GM18526 (cell line): ENCODE measurements around the gene TRAPPC3L.

Source experiments
- POLR2A ChIP-seq: IDR thresholded peaks from 3 replicates; pipeline ENCODE4 v1.6.1; 2011; ENCODE audit not compliant: insufficient read length; ENCODE audit errors: extremely low read depth

The TRAPPC3L gene

DNA sequence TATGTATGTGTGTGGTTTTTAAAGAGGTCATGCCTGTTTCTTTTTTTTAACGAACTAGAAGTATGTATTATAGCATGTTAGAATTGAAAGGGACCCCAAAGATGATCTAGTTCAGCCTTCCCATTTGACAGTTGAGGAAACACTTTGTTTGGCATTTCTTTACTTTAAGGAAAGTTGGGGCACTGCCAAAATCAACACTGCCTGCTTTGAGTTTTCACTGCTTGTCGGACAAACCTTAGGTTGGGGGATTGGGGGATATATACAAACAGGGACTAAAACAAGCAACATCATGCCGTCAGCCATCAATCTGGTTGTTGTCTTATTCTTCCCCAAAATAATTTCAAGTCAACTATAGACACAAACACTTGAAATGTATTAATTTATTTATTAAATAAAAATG is 98.4 kb downstream of the TRAPPC3L start:
- TF ChIP-seq POLR2A, result no peak

DNA sequence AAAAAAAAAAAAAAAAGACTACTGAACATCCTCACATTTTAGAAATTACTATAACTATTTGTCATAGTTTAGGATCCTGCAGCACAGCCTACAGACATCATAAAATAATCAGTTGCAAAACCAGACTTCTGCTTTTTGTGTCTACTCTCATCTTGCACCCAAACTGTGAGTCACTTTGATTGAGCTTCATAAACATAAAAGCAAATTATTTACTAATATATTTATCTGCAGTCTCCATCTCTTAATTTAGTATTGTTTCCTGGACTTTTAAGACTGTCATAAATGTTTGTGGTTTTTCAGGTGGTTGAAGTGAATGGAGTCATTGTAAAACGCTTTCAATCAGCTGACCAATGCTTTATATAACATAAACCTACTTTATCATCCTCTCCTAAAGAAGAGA is 99.1 kb downstream of the TRAPPC3L start:
- no peak for TF ChIP-seq POLR2A

DNA sequence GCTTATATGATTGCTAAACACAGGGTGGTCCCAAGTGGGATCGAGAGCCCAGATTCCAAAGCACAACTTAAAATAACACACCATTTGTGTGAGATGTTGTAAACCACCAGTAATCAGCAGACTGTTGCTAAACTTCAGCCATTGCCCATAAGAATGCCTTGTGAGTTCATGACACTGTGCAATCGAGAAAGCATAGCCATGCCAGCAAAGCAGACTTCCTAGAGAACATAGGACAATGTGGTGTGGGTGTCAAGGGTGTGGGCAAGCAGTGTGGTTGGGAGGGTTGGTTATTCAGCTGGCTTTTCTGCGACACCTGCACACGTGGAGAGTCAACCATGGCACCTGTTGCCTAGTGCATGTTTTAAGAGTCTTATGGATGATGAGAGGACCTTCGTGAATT is 100.4 kb downstream of the TRAPPC3L start:
- no peak for TF ChIP-seq POLR2A
